HepG2 (cell line): ENCODE data around the gene SLC22A7. TPM values are rescaled to one million over a fixed set of nuclear protein-coding genes. Genes with fewer than 3 reads are reported as not detected.
A peak's percentile ranks its signal among the peaks of the same experiment; 100 is the strongest.

ENCODE experiments used
- ARNTL ChIP-seq: sonication (generic); formaldehyde crosslinking; IDR thresholded peaks from 2 replicates; pipeline ENCODE4 v1.4.0; 2020; ENCODE audit warnings: mild to moderate bottlenecking, missing genetic modification reagents
- FOSL2 ChIP-seq: sonication (generic); formaldehyde crosslinking; IDR thresholded peaks from 2 replicates; pipeline ENCODE4 v1.4.0; 2020; ENCODE audit warnings: missing genetic modification reagents
- KDM4B ChIP-seq: sonication (generic); formaldehyde crosslinking; IDR thresholded peaks from 2 replicates; pipeline ENCODE4 v1.4.0; 2020; ENCODE audit warnings: missing genetic modification reagents
- KLF12 ChIP-seq: sonication (generic); formaldehyde crosslinking; IDR thresholded peaks from 2 replicates; pipeline ENCODE4 v1.4.0; 2020; ENCODE audit warnings: missing genetic modification reagents, borderline replicate concordance
- MAZ ChIP-seq, 2 experiments: sonication (generic) in 1 of 2; formaldehyde crosslinking in 1 of 2; IDR thresholded peaks; 2 replicates each; pipeline versions ENCODE4 v1.5.0 to v1.6.1; 2012 to 2020; ENCODE audit warnings: low read depth in 2 of 2, mild to moderate bottlenecking in 2 of 2, borderline replicate concordance in 1 of 2, improper control_type of control experiment in 1 of 2, low read length in 1 of 2, missing genetic modification reagents in 1 of 2, moderate library complexity in 1 of 2
- MED13 ChIP-seq: sonication (generic); formaldehyde crosslinking; IDR thresholded peaks from 2 replicates; pipeline ENCODE4 v1.5.0; 2020; ENCODE audit warnings: missing genetic modification reagents
- MTF2 ChIP-seq: sonication (generic); formaldehyde crosslinking; IDR thresholded peaks from 2 replicates; pipeline ENCODE4 v1.5.0; 2020; ENCODE audit warnings: missing genetic modification reagents, borderline replicate concordance
- NCOA5 ChIP-seq: sonication (generic); formaldehyde crosslinking; IDR thresholded peaks from 2 replicates; pipeline ENCODE4 v1.4.0; 2020; ENCODE audit warnings: missing genetic modification reagents
- PTBP1 ChIP-seq: fragments of 200-400 bp; formaldehyde crosslinking; IDR thresholded peaks from 2 replicates; pipeline ENCODE4 v1.6.1; 2018; ENCODE audit warnings: low read length, low read depth; ENCODE audit not compliant: poor library complexity, severe bottlenecking
- SP1 ChIP-seq, 2 experiments: fragments of 450-650 bp in 1 of 2; sonication (generic) in 1 of 2; formaldehyde crosslinking in 1 of 2; IDR thresholded peaks; 2 replicates each; pipeline versions ENCODE4 v1.4.0 to v1.6.1; 2016 to 2020; ENCODE audit warnings: missing genetic modification reagents in 1 of 2
- TP53 ChIP-seq: sonication (generic); formaldehyde crosslinking; conservative IDR thresholded peaks from 2 replicates; pipeline ENCODE4 v1.4.0; 2020; ENCODE audit warnings: missing genetic modification reagents
- YEATS2 ChIP-seq: sonication (generic); formaldehyde crosslinking; IDR thresholded peaks from 2 replicates; pipeline ENCODE4 v1.4.0; 2020; ENCODE audit warnings: missing genetic modification reagents, borderline replicate concordance
- ZNF564 ChIP-seq: sonication (generic); formaldehyde crosslinking; IDR thresholded peaks from 2 replicates; pipeline ENCODE4 v1.8.1; 2023; ENCODE audit warnings: mild to moderate bottlenecking, missing genetic modification reagents
- ZNF773 ChIP-seq: sonication (generic); formaldehyde crosslinking; IDR thresholded peaks from 2 replicates; pipeline ENCODE4 v1.4.0; 2020; ENCODE audit warnings: missing genetic modification reagents, borderline replicate concordance
- polyA plus RNA-seq, 8 experiments: library from polyadenylated mRNA; depleted of rRNA in 3 of 8; stranded (reverse) in 7 of 8; unstranded in 1 of 8; fragments of >200 nt; fragmentation: Illumina TruSeq in 4 of 8; extraction: Trizol in 4 of 8; gene quantifications; 2 replicates each; pipeline versions ENCODE4 v1.2.1 to v1.2.3, GENCODE V29; 2011 to 2016; ENCODE audit warnings: low read depth in 4 of 8, missing spikeins in 1 of 8, mixed read lengths in 1 of 8; ENCODE audit not compliant: insufficient read depth in 1 of 8
- total RNA-seq, 5 experiments: library from RNA; depleted of rRNA; stranded (reverse); fragments of >200 nt; fragmentation: Illumina TruSeq; extraction: Trizol; gene quantifications; 2 replicates each; pipeline ENCODE4 v1.2.3, GENCODE V29; 2016; ENCODE audit warnings: low read depth in 1 of 5
- TF ChIP-seq, protein P1 (sequence below): sonication (generic); formaldehyde crosslinking; IDR thresholded peaks from 2 replicates; pipeline ENCODE4 v1.5.1; 2020; ENCODE audit warnings: missing genetic modification reagents, mild to moderate bottlenecking, borderline replicate concordance
- TF ChIP-seq, protein P2 (sequence below): IDR thresholded peaks from 2 replicates; pipeline ENCODE4 v1.6.1; 2012; ENCODE audit warnings: low read length, improper control_type of control experiment
- TF ChIP-seq, protein P3 (sequence below): sonication (generic); formaldehyde crosslinking; IDR thresholded peaks from 2 replicates; pipeline ENCODE4 v1.8.1; 2022; ENCODE audit warnings: low read depth, mild to moderate bottlenecking, missing genetic modification reagents
- TF ChIP-seq, protein P4 (sequence below): sonication (generic); formaldehyde crosslinking; IDR thresholded peaks from 2 replicates; pipeline ENCODE4 v1.5.0; 2020; ENCODE audit warnings: mild to moderate bottlenecking, missing genetic modification reagents

The SLC22A7 gene
- total and polyA plus RNA-seq, 2 of the 13 experiments (the other 11 are each of a cell fraction or from before 2014, with no cell fraction given): 5.3 to 22.6 TPM

DNA sequence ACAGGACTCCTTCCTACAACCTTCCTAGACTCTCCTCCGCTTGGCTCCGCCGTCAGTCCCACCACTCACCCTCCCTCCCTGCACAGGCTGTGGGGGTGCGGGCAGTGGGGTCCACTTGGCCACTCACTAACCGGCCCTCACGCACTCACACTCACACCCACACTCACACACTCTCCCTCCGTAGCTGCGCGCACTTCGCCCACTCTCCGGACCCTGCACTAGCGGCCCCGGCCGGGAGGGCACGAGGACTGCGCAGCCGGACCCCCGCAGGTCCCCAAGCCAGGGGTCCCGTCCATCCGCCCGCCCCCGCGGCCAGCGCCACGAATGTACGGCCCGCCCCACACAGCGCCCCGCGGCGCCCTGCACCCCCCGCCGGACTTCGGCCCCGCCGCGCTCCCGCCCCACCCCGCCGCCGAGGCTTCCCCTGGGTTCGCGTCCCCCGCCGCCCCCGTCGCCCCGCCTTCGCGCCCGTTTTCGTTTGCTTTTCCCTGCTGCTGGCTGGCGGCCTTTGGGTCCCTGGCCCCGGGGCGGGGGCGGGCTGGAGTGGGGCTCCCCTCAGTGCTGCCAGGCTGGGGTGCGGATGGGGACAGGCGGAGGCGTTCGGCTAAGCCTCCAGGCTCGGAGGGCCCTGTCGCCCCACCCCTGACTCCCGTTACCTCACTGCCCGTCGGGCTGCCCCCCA is 23.0 kb upstream of the SLC22A7 start (continued):
- TF ChIP-seq, protein P1, sequence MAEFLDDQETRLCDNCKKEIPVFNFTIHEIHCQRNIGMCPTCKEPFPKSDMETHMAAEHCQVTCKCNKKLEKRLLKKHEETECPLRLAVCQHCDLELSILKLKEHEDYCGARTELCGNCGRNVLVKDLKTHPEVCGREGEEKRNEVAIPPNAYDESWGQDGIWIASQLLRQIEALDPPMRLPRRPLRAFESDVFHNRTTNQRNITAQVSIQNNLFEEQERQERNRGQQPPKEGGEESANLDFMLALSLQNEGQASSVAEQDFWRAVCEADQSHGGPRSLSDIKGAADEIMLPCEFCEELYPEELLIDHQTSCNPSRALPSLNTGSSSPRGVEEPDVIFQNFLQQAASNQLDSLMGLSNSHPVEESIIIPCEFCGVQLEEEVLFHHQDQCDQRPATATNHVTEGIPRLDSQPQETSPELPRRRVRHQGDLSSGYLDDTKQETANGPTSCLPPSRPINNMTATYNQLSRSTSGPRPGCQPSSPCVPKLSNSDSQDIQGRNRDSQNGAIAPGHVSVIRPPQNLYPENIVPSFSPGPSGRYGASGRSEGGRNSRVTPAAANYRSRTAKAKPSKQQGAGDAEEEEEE: peak; percentile 75; the same call in 1 of the 2 replicates
- peak; percentile 64; the same call in 1 of the 2 replicates for TF ChIP-seq MTF2 (CRISPR knock-in tag)
- TF ChIP-seq PTBP1: no peak
- peak; percentile 61 for TF ChIP-seq ARNTL (CRISPR knock-in tag)
- 0 out of 2 replicates have a peak, but pooled peaks have one; percentile 22 for TF ChIP-seq FOSL2 (CRISPR knock-in tag)
- no peak for TF ChIP-seq SP1 (IDR thresholded peaks at IDR 0.05)
- no peak; the same call in 1 of the 2 replicates for TF ChIP-seq SP1 (CRISPR knock-in tag; IDR thresholded peaks at IDR 0.05)
- TF ChIP-seq, protein P2, sequence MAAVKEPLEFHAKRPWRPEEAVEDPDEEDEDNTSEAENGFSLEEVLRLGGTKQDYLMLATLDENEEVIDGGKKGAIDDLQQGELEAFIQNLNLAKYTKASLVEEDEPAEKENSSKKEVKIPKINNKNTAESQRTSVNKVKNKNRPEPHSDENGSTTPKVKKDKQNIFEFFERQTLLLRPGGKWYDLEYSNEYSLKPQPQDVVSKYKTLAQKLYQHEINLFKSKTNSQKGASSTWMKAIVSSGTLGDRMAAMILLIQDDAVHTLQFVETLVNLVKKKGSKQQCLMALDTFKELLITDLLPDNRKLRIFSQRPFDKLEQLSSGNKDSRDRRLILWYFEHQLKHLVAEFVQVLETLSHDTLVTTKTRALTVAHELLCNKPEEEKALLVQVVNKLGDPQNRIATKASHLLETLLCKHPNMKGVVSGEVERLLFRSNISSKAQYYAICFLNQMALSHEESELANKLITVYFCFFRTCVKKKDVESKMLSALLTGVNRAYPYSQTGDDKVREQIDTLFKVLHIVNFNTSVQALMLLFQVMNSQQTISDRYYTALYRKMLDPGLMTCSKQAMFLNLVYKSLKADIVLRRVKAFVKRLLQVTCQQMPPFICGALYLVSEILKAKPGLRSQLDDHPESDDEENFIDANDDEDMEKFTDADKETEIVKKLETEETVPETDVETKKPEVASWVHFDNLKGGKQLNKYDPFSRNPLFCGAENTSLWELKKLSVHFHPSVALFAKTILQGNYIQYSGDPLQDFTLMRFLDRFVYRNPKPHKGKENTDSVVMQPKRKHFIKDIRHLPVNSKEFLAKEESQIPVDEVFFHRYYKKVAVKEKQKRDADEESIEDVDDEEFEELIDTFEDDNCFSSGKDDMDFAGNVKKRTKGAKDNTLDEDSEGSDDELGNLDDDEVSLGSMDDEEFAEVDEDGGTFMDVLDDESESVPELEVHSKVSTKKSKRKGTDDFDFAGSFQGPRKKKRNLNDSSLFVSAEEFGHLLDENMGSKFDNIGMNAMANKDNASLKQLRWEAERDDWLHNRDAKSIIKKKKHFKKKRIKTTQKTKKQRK: no peak
- peak; percentile 80; the same call in 1 of the 2 replicates for TF ChIP-seq MAZ (IDR thresholded peaks at IDR 0.05; ENCODE audit: borderline replicate concordance, low read depth, low read length)
- peak; percentile 92 for TF ChIP-seq MAZ (CRISPR knock-in tag; IDR thresholded peaks at IDR 0.05; ENCODE audit: low read depth)
- no peak for TF ChIP-seq YEATS2 (CRISPR knock-in tag)
- TF ChIP-seq KLF12 (CRISPR knock-in tag): peak; percentile 80
- TF ChIP-seq ZNF564 (CRISPR knock-in tag): peak; percentile 84; the same call in 1 of the 2 replicates
- TF ChIP-seq TP53 (CRISPR knock-in tag): no peak
- peak; percentile 67; the same call in 1 of the 2 replicates for TF ChIP-seq KDM4B (CRISPR knock-in tag)
- peak; percentile 48; the same call in 1 of the 2 replicates for TF ChIP-seq MED13 (CRISPR knock-in tag)
- TF ChIP-seq ZNF773 (CRISPR knock-in tag): peak; percentile 88; the same call in 1 of the 2 replicates
- TF ChIP-seq, protein P3, sequence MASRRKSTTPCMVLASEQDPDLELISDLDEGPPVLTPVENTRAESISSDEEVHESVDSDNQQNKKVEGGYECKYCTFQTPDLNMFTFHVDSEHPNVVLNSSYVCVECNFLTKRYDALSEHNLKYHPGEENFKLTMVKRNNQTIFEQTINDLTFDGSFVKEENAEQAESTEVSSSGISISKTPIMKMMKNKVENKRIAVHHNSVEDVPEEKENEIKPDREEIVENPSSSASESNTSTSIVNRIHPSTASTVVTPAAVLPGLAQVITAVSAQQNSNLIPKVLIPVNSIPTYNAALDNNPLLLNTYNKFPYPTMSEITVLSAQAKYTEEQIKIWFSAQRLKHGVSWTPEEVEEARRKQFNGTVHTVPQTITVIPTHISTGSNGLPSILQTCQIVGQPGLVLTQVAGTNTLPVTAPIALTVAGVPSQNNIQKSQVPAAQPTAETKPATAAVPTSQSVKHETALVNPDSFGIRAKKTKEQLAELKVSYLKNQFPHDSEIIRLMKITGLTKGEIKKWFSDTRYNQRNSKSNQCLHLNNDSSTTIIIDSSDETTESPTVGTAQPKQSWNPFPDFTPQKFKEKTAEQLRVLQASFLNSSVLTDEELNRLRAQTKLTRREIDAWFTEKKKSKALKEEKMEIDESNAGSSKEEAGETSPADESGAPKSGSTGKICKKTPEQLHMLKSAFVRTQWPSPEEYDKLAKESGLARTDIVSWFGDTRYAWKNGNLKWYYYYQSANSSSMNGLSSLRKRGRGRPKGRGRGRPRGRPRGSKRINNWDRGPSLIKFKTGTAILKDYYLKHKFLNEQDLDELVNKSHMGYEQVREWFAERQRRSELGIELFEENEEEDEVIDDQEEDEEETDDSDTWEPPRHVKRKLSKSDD (CRISPR knock-in tag): peak; percentile 90; the same call in 1 of the 2 replicates
- TF ChIP-seq, protein P4, sequence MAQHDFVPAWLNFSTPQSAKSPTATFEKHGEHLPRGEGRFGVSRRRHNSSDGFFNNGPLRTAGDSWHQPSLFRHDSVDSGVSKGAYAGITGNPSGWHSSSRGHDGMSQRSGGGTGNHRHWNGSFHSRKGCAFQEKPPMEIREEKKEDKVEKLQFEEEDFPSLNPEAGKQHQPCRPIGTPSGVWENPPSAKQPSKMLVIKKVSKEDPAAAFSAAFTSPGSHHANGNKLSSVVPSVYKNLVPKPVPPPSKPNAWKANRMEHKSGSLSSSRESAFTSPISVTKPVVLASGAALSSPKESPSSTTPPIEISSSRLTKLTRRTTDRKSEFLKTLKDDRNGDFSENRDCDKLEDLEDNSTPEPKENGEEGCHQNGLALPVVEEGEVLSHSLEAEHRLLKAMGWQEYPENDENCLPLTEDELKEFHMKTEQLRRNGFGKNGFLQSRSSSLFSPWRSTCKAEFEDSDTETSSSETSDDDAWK: no peak
- no peak for TF ChIP-seq NCOA5 (CRISPR knock-in tag)
